Measurements from ENCODE around the gene JMJD4.

The JMJD4 gene

DNA sequence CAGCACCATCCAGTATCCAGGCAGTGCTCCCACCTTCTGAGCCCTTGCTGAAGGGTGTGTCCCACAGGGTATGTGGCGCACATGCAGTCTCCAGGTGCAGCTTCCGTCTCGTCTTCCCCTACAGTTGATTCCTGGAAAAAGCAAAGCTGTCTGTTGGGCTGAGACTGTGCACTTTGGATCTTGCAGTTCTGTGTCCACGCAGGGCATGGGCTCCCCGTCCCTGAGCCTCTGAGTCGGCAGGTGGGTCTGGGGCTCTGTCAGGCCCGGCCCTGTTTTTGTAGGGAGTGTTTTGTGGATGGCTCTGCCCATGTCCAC is 33.0 kb upstream of the JMJD4 start:
- peaks cover 40% of the 10 kb centered on the region for H3K4me1 ChIP-seq (ENCODE audit: low read depth, poor library complexity, severe bottlenecking)
- no peak overlapping the region for H3K9ac ChIP-seq
- no peaks in the 10 kb centered on the region for H4K20me1 ChIP-seq (ENCODE audit: insufficient read depth)
- TF ChIP-seq CTCF (conservative IDR thresholded peaks at IDR 0.05; ENCODE audit: low read depth, low read length) = no peak
- H2AFZ ChIP-seq (ENCODE audit: low read depth) = no peak overlapping the region
- H3K36me3 ChIP-seq (ENCODE audit: insufficient read depth) = peaks cover 6% of the 10 kb centered on the region; the same call in 1 of the 2 replicates
- H3K4me2 ChIP-seq = no peak overlapping the region
- no peaks in the 10 kb centered on the region for H3K27me3 ChIP-seq (ENCODE audit: insufficient read depth, low read depth)
- H3K4me3 ChIP-seq (IDR thresholded peaks at IDR 0.05; ENCODE audit: insufficient read depth, low read depth, low read length) = no peak overlapping the region
- no peak overlapping the region for H3K27ac ChIP-seq
- H3K79me2 ChIP-seq (ENCODE audit: insufficient read depth, low read depth) = no peaks in the 10 kb centered on the region

DNA sequence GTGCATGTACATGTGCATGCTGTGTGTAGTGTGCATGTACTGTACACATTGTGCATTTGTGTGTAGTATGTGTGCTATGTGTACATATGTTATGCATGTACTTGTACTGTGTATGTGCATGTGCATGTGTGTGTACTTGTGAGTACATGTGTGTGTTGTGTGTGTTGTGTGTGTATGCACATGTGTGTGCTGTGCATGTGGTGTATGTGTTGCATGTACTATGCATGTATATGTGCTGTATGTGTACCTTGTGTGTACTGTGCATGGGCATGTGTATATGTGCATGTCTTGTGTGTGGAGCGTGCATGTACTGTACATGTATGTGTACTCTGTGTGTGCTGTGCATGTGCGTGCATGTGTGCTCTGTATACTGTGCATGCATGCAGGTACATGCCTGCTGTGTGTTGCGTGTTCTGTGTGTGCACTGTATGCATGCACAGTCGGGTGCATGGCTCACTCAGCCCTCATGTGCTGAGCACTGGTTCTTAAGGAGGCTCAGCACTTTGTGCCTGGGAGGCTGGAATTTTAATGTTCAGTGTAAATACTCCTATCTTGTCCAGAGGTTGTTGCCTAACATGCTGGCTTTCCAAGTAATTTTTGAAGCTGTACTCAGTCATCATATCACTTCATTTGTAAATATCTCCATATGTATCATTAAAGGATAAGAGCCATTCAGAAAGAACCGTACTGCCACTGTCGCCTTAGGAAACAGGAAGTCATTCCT is 32.5 kb upstream of the JMJD4 start:
- Histone ChIP-seq H2AFZ (ENCODE audit: low read depth) (no peak overlapping the region), H3K4me1 (ENCODE audit: low read depth, poor library complexity, severe bottlenecking) (peaks cover 45% of the 10 kb centered on the region), H3K27ac (no peak overlapping the region), H3K4me2 (no peak overlapping the region), H4K20me1 (ENCODE audit: insufficient read depth) (no peaks in the 10 kb centered on the region), H3K36me3 (ENCODE audit: insufficient read depth) (peaks cover 6% of the 10 kb centered on the region; the same call in 1 of the 2 replicates), H3K27me3 (ENCODE audit: insufficient read depth, low read depth) (no peaks in the 10 kb centered on the region), H3K9ac (no peak overlapping the region), H3K79me2 (ENCODE audit: insufficient read depth, low read depth) (no peaks in the 10 kb centered on the region), H3K4me3 (IDR thresholded peaks at IDR 0.05; ENCODE audit: insufficient read depth, low read depth, low read length) (no peak overlapping the region)
- no peak for TF ChIP-seq CTCF (conservative IDR thresholded peaks at IDR 0.05; ENCODE audit: low read depth, low read length)

GRCh38 chr1:227766653-227767277 is 31.7 kb upstream of the JMJD4 start:
- Histone ChIP-seq H3K36me3 (ENCODE audit: insufficient read depth) (peaks cover 6% of the 10 kb centered on the region; the same call in 1 of the 2 replicates), H3K4me1 (ENCODE audit: low read depth, poor library complexity, severe bottlenecking) (peaks cover 53% of the 10 kb centered on the region), H3K27ac (peak overlapping the region; percentile 21; the same call in 1 of the 2 replicates), H4K20me1 (ENCODE audit: insufficient read depth) (no peaks in the 10 kb centered on the region), H3K4me3 (IDR thresholded peaks at IDR 0.05; ENCODE audit: insufficient read depth, low read depth, low read length) (no peak overlapping the region), H2AFZ (ENCODE audit: low read depth) (no peak overlapping the region), H3K9ac (no peak overlapping the region), H3K4me2 (no peak overlapping the region; the same call in 1 of the 2 replicates), H3K79me2 (ENCODE audit: insufficient read depth, low read depth) (no peaks in the 10 kb centered on the region), H3K27me3 (ENCODE audit: insufficient read depth, low read depth) (no peaks in the 10 kb centered on the region)
- TF ChIP-seq CTCF (conservative IDR thresholded peaks at IDR 0.05; ENCODE audit: low read depth, low read length) = no peak

DNA sequence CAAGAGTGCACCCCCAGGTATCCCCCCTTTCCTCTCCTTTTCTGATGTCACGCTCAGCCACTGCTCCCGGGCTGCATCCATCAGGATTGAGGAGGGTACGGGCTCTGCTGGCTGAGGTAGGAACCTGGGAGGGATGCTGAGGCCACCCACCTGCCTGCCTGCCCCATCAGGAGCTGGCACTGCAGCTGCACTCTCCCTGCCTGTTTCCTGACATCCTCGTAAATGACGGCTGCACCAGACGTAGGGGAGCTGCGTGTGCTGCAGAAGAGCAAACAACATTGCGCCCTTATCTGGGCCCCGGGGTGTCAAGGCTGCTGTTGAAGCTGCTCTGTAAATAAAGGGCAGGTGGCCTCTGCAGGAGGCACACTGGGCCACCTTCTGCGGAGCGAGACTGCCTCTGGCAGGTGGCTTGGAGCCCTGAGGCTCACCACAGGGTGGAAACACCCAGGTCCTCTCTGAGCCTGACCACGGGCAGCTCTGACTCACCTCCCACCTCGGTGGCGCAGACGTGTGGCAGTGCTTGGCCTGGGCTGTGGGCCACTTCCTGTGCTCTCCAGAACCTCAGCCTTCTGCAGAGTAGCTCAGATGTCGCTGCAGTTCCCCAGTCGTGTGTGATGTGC is 31.0 kb upstream of the JMJD4 start:
- Histone ChIP-seq H3K36me3 (ENCODE audit: insufficient read depth) (peaks cover 6% of the 10 kb centered on the region; the same call in 1 of the 2 replicates), H3K27ac (peak overlapping the region; percentile 21; the same call in 1 of the 2 replicates)

More for the DNA sequence above, 31.0 kb upstream of the JMJD4 start:
- H4K20me1 ChIP-seq (ENCODE audit: insufficient read depth) = no peaks in the 10 kb centered on the region; the same call in 1 of the 2 replicates
- H3K9ac ChIP-seq = no peak overlapping the region
- H3K27me3 ChIP-seq (ENCODE audit: insufficient read depth, low read depth) = no peaks in the 10 kb centered on the region
- TF ChIP-seq CTCF (conservative IDR thresholded peaks at IDR 0.05; ENCODE audit: low read depth, low read length) = no peak
- no peak overlapping the region for H3K4me3 ChIP-seq (IDR thresholded peaks at IDR 0.05; ENCODE audit: insufficient read depth, low read depth, low read length)
- H3K4me1 ChIP-seq (ENCODE audit: low read depth, poor library complexity, severe bottlenecking) = peaks cover 53% of the 10 kb centered on the region
- H2AFZ ChIP-seq (ENCODE audit: low read depth) = no peak overlapping the region
- no peaks in the 10 kb centered on the region for H3K79me2 ChIP-seq (ENCODE audit: insufficient read depth, low read depth)
- peak overlapping the region; percentile 18; the same call in 1 of the 2 replicates for H3K4me2 ChIP-seq
